H9 (cell line): ENCODE measurements around the gene OR51B6. TPM values are rescaled to one million over a fixed set of nuclear protein-coding genes. Genes with fewer than 3 reads are reported as not detected.

ENCODE experiments used
- DNase-seq: peaks from one replicate; pipeline ENCODE4 v3.0.0-alpha.2; 2017
- H2AFZ ChIP-seq: one replicate; pipeline ENCODE4 v1.6.1; 2013; ENCODE audit warnings: mild to moderate bottlenecking, low read length, control low read depth, moderate library complexity
- H2AK5ac ChIP-seq: 2 replicates; pipeline ENCODE4 v1.6.1; 2013; ENCODE audit warnings: low read length, control low read depth, mixed read lengths; ENCODE audit not compliant: insufficient read length
- H2BK120ac ChIP-seq: one replicate; pipeline ENCODE4 v1.6.1; 2013; ENCODE audit warnings: low read depth, mild to moderate bottlenecking, low read length, control low read depth, inconsistent platforms; ENCODE audit not compliant: poor library complexity, severe bottlenecking
- H2BK12ac ChIP-seq: 2 replicates; pipeline ENCODE4 v1.6.1; 2013; ENCODE audit warnings: low read length, control low read depth, mixed read lengths, low read depth; ENCODE audit not compliant: insufficient read length
- H2BK15ac ChIP-seq: 2 replicates; pipeline ENCODE4 v1.6.1; 2013; ENCODE audit warnings: low read depth, low read length, control low read depth
- H2BK20ac ChIP-seq: one replicate; pipeline ENCODE4 v1.6.1; 2013; ENCODE audit warnings: low read depth, mild to moderate bottlenecking, low read length, control low read depth, inconsistent platforms; ENCODE audit not compliant: poor library complexity, severe bottlenecking
- H2BK5ac ChIP-seq: 2 replicates; pipeline ENCODE4 v1.6.1; 2013; ENCODE audit warnings: low read length, control low read depth, mixed read lengths; ENCODE audit not compliant: insufficient read length
- H3K14ac ChIP-seq: 2 replicates; pipeline ENCODE4 v1.6.1; 2013; ENCODE audit warnings: low read length, control low read depth; ENCODE audit not compliant: insufficient read depth
- H3K18ac ChIP-seq: 2 replicates; pipeline ENCODE4 v1.6.1; 2013; ENCODE audit warnings: low read depth, mild to moderate bottlenecking, mixed read lengths, low read length, control low read depth; ENCODE audit not compliant: insufficient read length
- H3K23ac ChIP-seq: 2 replicates; pipeline ENCODE4 v1.6.1; 2013; ENCODE audit warnings: low read length, control low read depth, mixed read lengths, low read depth; ENCODE audit not compliant: insufficient read length
- H3K23me2 ChIP-seq: 2 replicates; pipeline ENCODE4 v1.6.1; 2013; ENCODE audit warnings: low read depth, mild to moderate bottlenecking, mixed read lengths, low read length, control low read depth; ENCODE audit not compliant: insufficient read length, poor library complexity, severe bottlenecking
- H3K27ac ChIP-seq: 2 replicates; pipeline ENCODE4 v1.5.1; 2013; ENCODE audit warnings: low read length, control low read depth, mixed read lengths, low read depth; ENCODE audit not compliant: insufficient read length
- H3K27me3 ChIP-seq: 2 replicates; pipeline ENCODE4 v1.6.1; 2013; ENCODE audit warnings: low read length, control low read depth, inconsistent platforms; ENCODE audit not compliant: insufficient read depth
- H3K4ac ChIP-seq: 2 replicates; pipeline ENCODE4 v1.6.1; 2013; ENCODE audit warnings: low read depth, mild to moderate bottlenecking, control low read depth, inconsistent platforms, low read length, moderate library complexity
- H3K4me1 ChIP-seq: 2 replicates; pipeline ENCODE4 v1.6.1; 2013; ENCODE audit warnings: low read length, control low read depth, inconsistent platforms; ENCODE audit not compliant: insufficient read depth
- H3K4me2 ChIP-seq: 2 replicates; pipeline ENCODE4 v1.6.1; 2013; ENCODE audit warnings: low read length, control low read depth, mixed read lengths; ENCODE audit not compliant: insufficient read length, insufficient read depth
- H3K56ac ChIP-seq: 2 replicates; pipeline ENCODE4 v1.6.1; 2013; ENCODE audit warnings: low read depth, mild to moderate bottlenecking, mixed read lengths, low read length, control low read depth; ENCODE audit not compliant: insufficient read length
- H3K79me1 ChIP-seq: 2 replicates; pipeline ENCODE4 v1.6.1; 2013; ENCODE audit warnings: low read depth, mild to moderate bottlenecking, moderate library complexity, low read length, control low read depth, inconsistent platforms; ENCODE audit not compliant: insufficient read depth, poor library complexity, severe bottlenecking
- H3K79me2 ChIP-seq: 2 replicates; pipeline ENCODE4 v1.6.1; 2013; ENCODE audit warnings: low read length, control low read depth, inconsistent platforms; ENCODE audit not compliant: insufficient read depth
- H3K9ac ChIP-seq: 2 replicates; pipeline ENCODE4 v1.6.1; 2013; ENCODE audit warnings: low read length, control low read depth, mixed read lengths; ENCODE audit not compliant: insufficient read length; ENCODE audit errors: extremely low read depth
- H3K9me3 ChIP-seq: one replicate; pipeline ENCODE4 v1.6.1; 2013; ENCODE audit warnings: low read depth, low read length, inconsistent platforms; ENCODE audit not compliant: control insufficient read depth
- H3T11ph ChIP-seq: one replicate; pipeline ENCODE4 v1.6.1; 2013; ENCODE audit warnings: mild to moderate bottlenecking, low read length, control low read depth, inconsistent platforms
- H4K20me1 ChIP-seq: one replicate; pipeline ENCODE4 v1.6.1; 2013; ENCODE audit not compliant: control insufficient read depth, insufficient read length, insufficient read depth
- H4K5ac ChIP-seq: 2 replicates; pipeline ENCODE4 v1.6.1; 2013; ENCODE audit warnings: low read depth, mild to moderate bottlenecking, mixed read lengths, low read length, control low read depth; ENCODE audit not compliant: insufficient read length
- H4K8ac ChIP-seq: replicated peaks from 2 replicates; pipeline ENCODE4 v1.6.1; 2013; ENCODE audit warnings: low read length, control low read depth, mixed read lengths, low read depth; ENCODE audit not compliant: insufficient read length
- H4K91ac ChIP-seq: 2 replicates; pipeline ENCODE4 v1.6.1; 2013; ENCODE audit warnings: low read depth, mild to moderate bottlenecking, moderate library complexity, mixed read lengths, low read length, control low read depth; ENCODE audit not compliant: insufficient read length
- H3K27ac Mint-ChIP-seq, 3 experiments: 2 replicates in 2 of 3; 3 replicates in 1 of 3; pipeline ENCODE4 v1.8.0; 2020 to 2021; ENCODE audit warnings: mixed read lengths in 3 of 3, mild to moderate bottlenecking in 1 of 3, moderate library complexity in 1 of 3
- H3K27me3 Mint-ChIP-seq: 2 replicates; pipeline ENCODE4 v1.8.0; 2021; ENCODE audit warnings: low read depth, mild to moderate bottlenecking, moderate library complexity, mixed read lengths
- H3K36me3 Mint-ChIP-seq, 3 experiments: 2 replicates in 2 of 3; 3 replicates in 1 of 3; pipeline ENCODE4 v1.8.0; 2020 to 2021; ENCODE audit warnings: low read depth in 3 of 3, mixed read lengths in 3 of 3; ENCODE audit not compliant: insufficient read depth in 1 of 3
- H3K4me1 Mint-ChIP-seq, 2 experiments: 2 replicates each; pipeline ENCODE4 v1.8.0; 2020; ENCODE audit warnings: mixed read lengths in 2 of 2
- H3K4me3 Mint-ChIP-seq, 2 experiments: 2 replicates in 1 of 2; 3 replicates in 1 of 2; pipeline ENCODE4 v1.8.0; 2020 to 2021; ENCODE audit warnings: mild to moderate bottlenecking in 2 of 2, mixed read lengths in 2 of 2, moderate library complexity in 1 of 2
- H3K9me3 Mint-ChIP-seq, 2 experiments: 2 replicates in 1 of 2; 3 replicates in 1 of 2; pipeline ENCODE4 v1.8.0; 2020; ENCODE audit warnings: mild to moderate bottlenecking in 2 of 2, mixed read lengths in 2 of 2, moderate library complexity in 1 of 2
- CTCF ChIP-seq: fragments of 200-600 bp; sonication (generic); conservative IDR thresholded peaks from 3 replicates; pipeline ENCODE4 v1.8.0; 2021; ENCODE audit warnings: antibody characterized with exemption, mild to moderate bottlenecking
- WGBS: extraction: QIAGEN DNeasy Blood & Tissue Kit; methylation state at CpG from one replicate; pipeline ENCODE4 v1.1.7; 2013; ENCODE audit warnings: missing lambda C conversion rate, low lambda C conversion rate, mixed read lengths; ENCODE audit not compliant: insufficient read length; ENCODE audit errors: extremely low coverage; 5-methylcytosine and 5-hydroxymethylcytosine counted together
- total RNA-seq: library from RNA; stranded (reverse); gene quantifications from 2 replicates; pipeline ENCODE4 v1.2.1, GENCODE V29; 2021

The OR51B6 gene
- total RNA-seq, 1 experiment from 2014 or later: not detected

DNA sequence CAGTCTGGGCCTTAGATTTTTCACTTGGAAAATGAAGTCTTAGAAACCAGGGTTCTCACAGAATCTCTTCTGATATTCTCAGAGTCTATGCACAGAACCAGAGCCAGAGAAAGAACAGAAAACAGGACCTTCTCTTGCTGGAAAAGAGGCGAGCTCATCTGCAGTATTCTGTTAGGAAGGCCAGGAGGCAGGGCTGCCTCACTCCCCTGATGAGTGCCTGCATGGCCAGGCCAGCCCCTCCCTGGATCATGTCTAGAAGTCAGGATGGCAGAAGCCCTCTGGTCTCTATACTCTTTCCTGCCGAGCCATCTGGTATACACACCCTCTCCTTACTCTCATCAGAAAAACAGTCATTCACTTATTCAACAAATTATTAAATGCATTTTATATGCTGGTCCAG, 33.0 kb downstream of the OR51B6 start:
- Histone ChIP-seq H4K20me1 (no peaks in the 10 kb centered on the region), H3K9me3 (no peaks in the 10 kb centered on the region), H2AK5ac (no peak overlapping the region), H3K56ac (no peak overlapping the region), H3K18ac (no peak overlapping the region), H2AFZ (no peak overlapping the region), H3K23me2 (no peaks in the 10 kb centered on the region), H3K27me3 (no peaks in the 10 kb centered on the region), H2BK120ac (no peak overlapping the region), H3K79me1 (no peaks in the 10 kb centered on the region), H3K4me1 (peaks cover 2% of the 10 kb centered on the region; the same call in 1 of the 2 replicates), H2BK20ac (no peak overlapping the region), H2BK12ac (no peak overlapping the region), H3K4me2 (no peak overlapping the region), H3K23ac (no peak overlapping the region), H3K27ac (no peak overlapping the region), H4K8ac (no peak overlapping the region), H2BK15ac (no peak overlapping the region), H3K4ac (no peak overlapping the region), H4K91ac (no peak overlapping the region), H3K79me2 (no peaks in the 10 kb centered on the region), H4K5ac (no peak overlapping the region), H2BK5ac (no peak overlapping the region), H3K9ac (no peak overlapping the region), H3K14ac (0 out of 2 replicates have a peak overlapping the region, but pooled peaks have one; percentile 53), H3T11ph (no peak overlapping the region)
- Mint-ChIP-seq H3K36me3 (no peaks in the 10 kb centered on the region), H3K9me3 (no peaks in the 10 kb centered on the region; a peak in 1 of 5 replicates), H3K27ac (no peak overlapping the region), H3K27me3 (no peaks in the 10 kb centered on the region; the same call in 1 of the 2 replicates), H3K4me3 (no peak overlapping the region), H3K4me1 (peaks cover 17 to 20% of the 10 kb centered on the region in 2 experiments)
- TF ChIP-seq CTCF: no peak
- WGBS: no CpG with 5 or more reads among the region's 2 CpGs
- no peak for DNase-seq
